GM06990 (cell line): Measurements from ENCODE around the gene CHST13.

Experiments
- DNase-seq: peaks from one replicate; pipeline ENCODE4 v3.0.0-alpha.2; 2011; ENCODE audit not compliant: insufficient read length; ENCODE audit errors: extremely low read depth
- H3K27me3 ChIP-seq: replicated peaks from 2 replicates; pipeline ENCODE4 v1.6.0; 2011; ENCODE audit warnings: low read length; ENCODE audit not compliant: control insufficient read depth, insufficient read depth
- H3K36me3 ChIP-seq: 2 replicates; pipeline ENCODE4 v1.5.1; 2011; ENCODE audit warnings: low read length; ENCODE audit not compliant: control insufficient read depth, insufficient read depth
- H3K4me3 ChIP-seq: replicated peaks from 2 replicates; pipeline ENCODE4 v1.5.1; 2011; ENCODE audit warnings: low read depth, mild to moderate bottlenecking, control low read depth, low read length
- CTCF ChIP-seq: IDR thresholded peaks from 2 replicates; pipeline ENCODE4 v1.5.1; 2011; ENCODE audit warnings: low read length, control low read depth, mild to moderate bottlenecking, inconsistent platforms; ENCODE audit not compliant: insufficient read depth, poor library complexity, severe bottlenecking

The CHST13 gene

GRCh38 chr3:126558336-126559071, 34.5 kb downstream of the CHST13 start, which contains the start of gene C3orf22:
TSS of gene C3orf22 (minus strand) at chr3:126558932. CDS start at chr3:126553390, 5,542 bp downstream.
- TF ChIP-seq CTCF, result no peak
- DNase-seq, result no peak
- Histone ChIP-seq H3K27me3 (peaks cover 1% of the 10 kb centered on the region), H3K36me3 (no peaks in the 10 kb centered on the region), H3K4me3 (no peak within 1 kb of the TSS)

- Histone ChIP-seq H3K27me3 (peaks cover 1% of the 10 kb centered on the region), H3K36me3 (no peaks in the 10 kb centered on the region), H3K4me3 (no peak overlapping the region)
- no peak for TF ChIP-seq CTCF
- no peak for DNase-seq
Measured at GRCh38 chr3:126562737-126563276, 38.9 kb downstream of the CHST13 start.

- H3K36me3 ChIP-seq, result no peaks in the 10 kb centered on the region
- TF ChIP-seq CTCF, result no peak
- peaks cover 1% of the 10 kb centered on the region for H3K27me3 ChIP-seq
- H3K4me3 ChIP-seq, result no peak overlapping the region
- DNase-seq, result no peak
Measured at GRCh38 chr3:126567696-126568438, 43.9 kb downstream of the CHST13 start.

GRCh38 chr3:126568776-126569342, 44.9 kb downstream of the CHST13 start:
- Histone ChIP-seq H3K36me3 (no peaks in the 10 kb centered on the region), H3K27me3 (peaks cover 1% of the 10 kb centered on the region), H3K4me3 (no peak overlapping the region)
- no peak for DNase-seq
- no peak for TF ChIP-seq CTCF

- Histone ChIP-seq H3K36me3 (no peaks in the 10 kb centered on the region), H3K4me3 (no peak overlapping the region), H3K27me3 (peaks cover 1% of the 10 kb centered on the region)
- TF ChIP-seq CTCF, result no peak
- no peak for DNase-seq
Measured at GRCh38 chr3:126569390-126569975, 45.5 kb downstream of the CHST13 start.
